A673 (cell line): ENCODE data around the gene ANKLE2.

Source experiments
- CTCF ChIP-seq: fragments of 300-800, 200-600 bp; sonication (generic); conservative IDR thresholded peaks from 2 replicates; pipeline ENCODE4 v1.5.1; 2017; ENCODE audit warnings: low read depth, mild to moderate bottlenecking, antibody characterized with exemption, low read length, moderate library complexity, mixed read lengths
- EZH2 ChIP-seq: fragments of 200-600 bp; sonication (generic); IDR thresholded peaks from 2 replicates; pipeline ENCODE4 v1.6.1; 2017; ENCODE audit warnings: borderline replicate concordance, low read depth, mild to moderate bottlenecking, mixed read lengths, antibody characterized with exemption, low read length; ENCODE audit not compliant: poor library complexity, severe bottlenecking

GRCh38 chr12:132731574-132731973, 30.1 kb downstream of the ANKLE2 start:
- TF ChIP-seq CTCF, result no peak
- no peak for TF ChIP-seq EZH2
